Left ventricle myocardium superior (tissue), 1 donor: Measurements from ENCODE around the gene COL24A1. TPM values are rescaled to one million over a fixed set of nuclear protein-coding genes. Genes with fewer than 3 reads are reported as not detected.

ENCODE experiments used
- ATAC-seq: fragments of 200-7000 bp; cut with Tn5 transposase; one replicate; pipeline ENCODE4 v1.9.1; 2020; ENCODE audit warnings: mild to moderate bottlenecking, moderate library complexity
- DNase-seq: peaks from one replicate; pipeline ENCODE4 v3.0.0-alpha.2; 2020
- intact Hi-C: fragments of 100-400 bp; cut with micrococcal nuclease; formaldehyde crosslinking; loops from one replicate; pipeline ENCODE4 v1.11.0; 2022
- long read RNA-seq: library from polyadenylated mRNA; unstranded; transcript quantifications from one replicate; pipeline ENCODE4 v2.0.0, GENCODE V29; 2021
- total RNA-seq: library from RNA; stranded (reverse); fragmentation: NEBNext Ultra II Directional; extraction: Animal tissue kit (Norgen Biotek cat#: 25700); gene quantifications from one replicate; pipeline ENCODE4 v1.2.1, GENCODE V29; 2021
- donor health status: DM: no; HTN: yes; CAD: no; lungs with severe emphysema.

COL24A1 gene
- 0.82 TPM for total RNA-seq
- long read RNA-seq, result 0 reads

DNA sequence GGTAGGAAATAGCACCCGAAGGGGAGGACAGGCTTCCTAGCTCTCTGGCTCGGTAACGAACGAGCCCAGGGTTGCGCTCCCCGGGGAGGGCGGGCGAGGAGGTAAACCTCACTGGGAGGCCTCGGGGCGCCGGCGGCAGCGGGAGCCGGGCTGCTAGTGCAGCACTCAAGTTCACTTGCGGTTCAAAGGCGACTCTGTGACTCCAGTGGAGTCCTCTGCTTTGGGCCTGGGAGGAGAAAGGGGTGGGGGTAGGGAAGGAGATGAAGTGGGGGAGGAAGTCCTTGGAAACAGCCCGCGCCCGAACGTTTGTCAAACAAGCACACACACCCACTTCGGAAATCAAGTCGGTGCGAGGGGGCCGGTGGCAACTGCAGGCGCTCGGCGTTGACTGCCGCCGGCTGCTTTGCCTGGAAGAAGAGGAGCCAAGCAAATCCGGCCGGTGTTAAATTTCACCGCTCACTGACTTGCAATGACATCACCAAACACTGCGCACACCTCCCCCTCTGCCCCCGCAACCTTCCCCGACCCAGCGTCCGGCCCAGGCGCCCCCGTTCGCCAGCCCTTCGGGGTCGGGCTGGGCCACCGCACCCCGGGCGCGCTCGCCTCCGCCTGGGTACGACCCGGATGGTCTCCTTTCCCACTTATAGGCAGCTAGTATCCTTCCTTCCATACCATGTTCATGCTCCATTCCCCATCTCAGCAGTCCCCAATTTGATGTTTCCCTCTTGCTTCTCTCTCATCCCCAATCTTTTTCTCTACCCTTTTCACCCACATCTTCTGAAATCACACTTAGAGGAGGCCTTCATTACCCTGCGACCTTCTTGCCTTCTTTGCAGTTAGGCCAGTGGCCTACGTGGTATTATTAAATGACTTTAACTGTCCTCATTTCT is at the start of gene COL24A1:
TSS of gene COL24A1 (minus strand) at position 207 of the 890 bp plus-strand sequence. CDS start 376 bp downstream, outside the sequence.
- peak; percentile 67 for DNase-seq
- intact Hi-C loops, result no loop called here
- ATAC-seq, result peak; percentile 64

DNA sequence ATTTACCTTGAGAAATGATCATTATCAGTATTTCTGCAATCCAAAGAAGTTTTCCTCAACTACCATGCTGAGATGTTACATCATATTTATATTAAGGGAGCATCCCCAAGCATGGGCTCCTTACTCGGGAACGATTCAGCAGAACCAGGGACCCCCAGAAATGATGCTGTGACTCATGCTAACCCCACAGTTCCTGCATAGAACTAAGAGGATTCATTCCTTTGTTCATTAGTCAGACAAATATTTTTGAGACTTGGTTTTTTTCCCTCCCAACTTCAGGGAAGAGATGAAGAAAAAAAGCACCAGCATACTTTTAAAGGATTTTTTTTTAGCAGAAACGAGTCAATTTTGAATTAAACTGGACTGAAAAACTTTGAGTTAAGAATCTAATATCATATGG is 49.2 kb upstream of the COL24A1 start:
- DNase-seq (no peak), ATAC-seq (no peak)
- intact Hi-C loops, result no loop called here

DNA sequence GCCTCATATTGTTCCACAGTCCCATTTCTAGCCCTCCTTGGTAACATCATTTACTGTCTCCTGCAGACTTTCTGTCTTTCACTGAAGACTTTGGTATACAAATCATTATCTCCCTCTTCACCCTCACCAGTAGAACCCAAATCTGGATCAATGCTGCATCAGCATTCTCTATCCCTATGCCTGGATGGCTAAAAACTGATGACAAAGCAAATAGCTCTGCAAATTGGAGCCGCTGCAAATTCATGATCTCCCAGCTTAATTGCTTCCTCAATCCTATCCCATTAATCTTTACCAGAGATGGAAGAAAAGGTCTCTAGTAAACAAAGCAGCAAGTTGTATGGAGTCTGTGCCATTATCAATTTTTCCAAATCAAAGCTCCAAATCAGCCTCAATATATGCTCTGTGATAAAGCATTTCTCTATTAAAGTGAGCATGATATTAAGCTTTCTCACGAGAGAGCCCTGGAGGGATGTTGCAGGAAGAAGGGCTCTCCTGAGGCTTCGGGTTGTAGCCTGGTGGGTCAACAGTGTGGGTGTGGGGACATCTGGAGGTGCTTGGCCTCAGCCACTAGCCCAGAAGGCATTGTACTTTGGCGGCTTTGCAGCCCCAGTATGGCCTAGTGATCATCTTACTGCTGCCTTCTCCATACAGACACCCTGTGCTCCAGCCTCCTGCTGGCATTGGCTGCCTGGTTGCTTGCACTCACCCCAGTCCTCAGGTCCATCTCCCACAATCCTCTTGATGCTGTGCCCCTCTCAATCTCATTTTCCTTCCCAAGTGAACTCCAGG is 46.2 kb upstream of the COL24A1 start:
- ATAC-seq (no peak), DNase-seq (no peak)

DNA sequence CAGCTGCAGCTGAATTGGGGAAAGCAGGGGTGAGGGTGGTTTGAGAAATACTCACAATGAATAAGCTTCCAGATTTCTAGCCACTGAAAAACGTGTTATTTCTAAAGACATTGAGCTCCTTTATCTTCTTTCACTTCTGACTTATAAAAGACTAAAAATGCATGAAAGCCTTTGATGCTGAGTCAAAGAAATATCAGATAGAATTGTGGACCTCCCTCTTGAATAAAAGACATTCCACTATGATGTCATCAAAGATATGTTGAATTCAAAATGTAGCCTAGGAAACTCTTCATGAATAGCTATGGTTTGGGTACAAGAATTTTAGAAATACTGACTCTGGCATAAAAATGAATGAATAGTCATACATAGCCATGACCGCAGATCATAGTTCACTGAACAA is 44.7 kb upstream of the COL24A1 start:
- intact Hi-C loops, result no loop called here
- DNase-seq (no peak), ATAC-seq (no peak)

More for the DNA sequence above, 46.2 kb upstream of the COL24A1 start:
- intact Hi-C loops, result no loop called here

DNA sequence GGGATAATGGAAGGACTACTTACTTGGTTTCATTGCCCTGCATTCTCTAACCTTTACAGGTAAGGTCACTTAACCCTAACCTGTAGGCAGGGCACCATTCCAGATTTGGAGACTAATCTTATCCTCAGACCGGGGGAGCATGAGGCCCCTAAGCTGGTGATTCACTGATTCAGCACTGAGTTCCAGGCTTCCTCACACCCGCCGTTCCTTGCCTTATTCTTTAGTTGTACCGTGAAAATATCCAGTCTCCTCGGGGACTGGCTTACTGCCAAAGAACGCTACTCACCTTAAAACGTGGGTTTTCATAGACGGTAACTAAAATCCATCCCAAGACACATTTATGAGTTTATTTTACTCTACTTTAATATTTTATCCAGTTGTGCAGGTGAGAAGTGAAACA is 44.3 kb upstream of the COL24A1 start:
- intact Hi-C loops, result no loop called here
- no peak for ATAC-seq
- no peak for DNase-seq

DNA sequence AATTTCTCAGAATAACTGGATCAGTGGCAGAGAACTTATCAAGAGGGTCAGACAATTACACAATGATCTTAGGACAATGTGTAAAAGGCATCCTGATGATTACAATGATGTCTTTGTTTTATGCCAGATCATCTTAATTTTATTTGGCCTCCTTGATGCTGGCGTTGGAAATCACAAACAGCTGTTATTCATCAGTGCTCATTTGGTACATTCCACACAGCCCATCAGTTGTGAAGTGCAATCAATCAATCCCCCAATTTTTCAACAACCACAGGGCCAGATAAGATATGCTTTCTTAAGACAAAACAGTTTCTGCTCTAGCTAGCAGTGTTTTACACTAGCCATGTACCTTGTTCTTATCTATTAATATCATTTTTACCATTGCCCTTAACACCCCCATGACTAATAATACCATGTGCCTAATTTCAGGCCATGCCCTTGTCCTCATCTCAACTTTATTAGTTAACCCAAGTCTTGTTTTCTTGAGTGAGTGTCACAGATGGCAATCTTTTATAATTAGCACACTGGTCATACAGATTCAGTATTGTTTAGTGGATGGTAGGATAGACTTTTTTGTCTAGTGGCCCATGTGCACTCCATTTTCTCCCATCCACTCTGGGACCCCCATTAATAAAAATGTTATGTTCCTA is 40.8 kb upstream of the COL24A1 start:
- ATAC-seq (peak; percentile 69), DNase-seq (no peak)
- intact Hi-C loops, result no loop called here

DNA sequence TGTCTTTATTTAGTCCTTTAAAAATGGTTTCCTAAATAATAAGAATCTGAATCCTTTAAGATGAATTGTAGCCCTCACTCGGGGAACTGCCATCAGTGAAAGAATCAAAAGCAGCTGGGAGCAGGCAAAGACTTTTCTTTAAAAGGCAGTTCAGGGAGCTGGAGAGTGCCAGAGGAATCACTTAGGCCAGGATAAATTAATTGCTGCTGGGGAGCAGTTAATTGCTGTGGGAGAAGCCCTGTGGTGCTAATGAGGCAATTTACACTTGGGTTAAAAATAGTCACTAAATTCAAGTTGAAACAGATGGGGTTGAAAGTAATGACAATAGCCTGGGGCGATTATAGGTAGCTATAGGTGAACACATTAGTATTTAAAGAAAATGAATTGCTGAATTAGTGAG is 38.7 kb upstream of the COL24A1 start:
- ATAC-seq (no peak), DNase-seq (no peak)
- intact Hi-C loops, result no loop called here

DNA sequence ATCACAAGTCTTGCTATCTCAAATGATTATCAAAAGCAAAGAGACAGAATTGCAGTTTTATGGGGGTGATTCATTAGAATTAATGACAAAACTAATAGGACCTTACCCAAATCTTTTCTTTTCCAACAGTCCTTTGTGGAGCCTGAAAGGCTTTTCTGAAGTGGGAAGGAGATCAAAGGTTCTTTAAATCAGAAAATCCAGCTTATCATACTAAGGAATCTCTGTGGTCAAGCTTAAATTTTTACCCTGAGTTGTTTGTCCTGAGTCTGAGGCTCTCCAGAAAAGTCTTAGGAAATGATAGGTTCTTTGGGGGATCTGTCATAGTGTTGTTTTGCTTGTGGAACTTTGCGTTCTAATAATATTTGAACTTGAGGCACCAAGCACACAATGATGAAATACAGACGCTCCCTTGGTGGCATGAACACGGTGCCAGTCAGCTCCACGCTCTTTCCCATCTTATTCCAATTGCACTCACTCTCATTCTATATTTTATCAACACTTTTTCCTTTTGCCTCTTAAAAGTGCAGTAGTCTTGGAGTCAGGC is 38.0 kb upstream of the COL24A1 start:
- ATAC-seq (no peak), DNase-seq (no peak)
- intact Hi-C loops, result no loop called here

DNA sequence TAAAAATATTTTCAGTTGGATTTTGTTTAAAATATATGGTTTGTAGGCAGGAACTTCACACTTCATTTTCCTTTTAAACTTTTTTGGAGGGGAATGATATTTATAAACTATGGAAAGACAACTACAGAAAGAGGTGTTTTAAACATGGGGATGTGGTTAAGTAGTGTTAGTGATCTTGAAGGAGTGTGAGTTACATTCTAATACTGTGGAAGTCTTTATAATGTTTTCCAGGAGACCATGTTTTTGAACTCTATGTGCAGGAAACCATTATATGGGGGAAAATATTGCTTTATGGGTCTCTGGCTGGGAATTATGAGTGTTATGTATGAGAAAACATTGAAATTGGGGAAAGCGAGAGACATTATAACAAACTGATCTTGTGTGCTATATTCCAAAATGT is 35.8 kb upstream of the COL24A1 start:
- ATAC-seq, result no peak
- intact Hi-C loops, result no loop called here
- no peak for DNase-seq

DNA sequence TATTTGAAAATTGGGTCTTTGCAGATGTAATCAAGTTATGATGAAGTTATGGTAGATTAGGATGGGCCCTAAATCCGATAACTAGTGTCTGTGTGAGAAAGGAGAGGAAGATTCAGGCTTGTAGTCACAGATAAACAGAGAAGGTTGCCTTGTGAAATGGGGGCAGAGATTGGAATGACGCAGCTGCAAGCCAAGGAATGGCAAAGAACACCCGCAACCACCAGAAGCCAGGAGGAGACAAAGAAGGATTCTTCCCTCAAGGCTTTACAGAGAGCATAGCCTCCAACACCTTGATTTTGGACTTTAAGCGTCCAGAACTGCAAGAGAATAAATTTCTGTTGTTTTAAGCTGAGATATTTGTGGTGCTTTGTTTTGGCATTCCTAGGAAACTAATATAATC is 35.4 kb upstream of the COL24A1 start:
- ATAC-seq (no peak), DNase-seq (no peak)
- intact Hi-C loops, result no loop called here

DNA sequence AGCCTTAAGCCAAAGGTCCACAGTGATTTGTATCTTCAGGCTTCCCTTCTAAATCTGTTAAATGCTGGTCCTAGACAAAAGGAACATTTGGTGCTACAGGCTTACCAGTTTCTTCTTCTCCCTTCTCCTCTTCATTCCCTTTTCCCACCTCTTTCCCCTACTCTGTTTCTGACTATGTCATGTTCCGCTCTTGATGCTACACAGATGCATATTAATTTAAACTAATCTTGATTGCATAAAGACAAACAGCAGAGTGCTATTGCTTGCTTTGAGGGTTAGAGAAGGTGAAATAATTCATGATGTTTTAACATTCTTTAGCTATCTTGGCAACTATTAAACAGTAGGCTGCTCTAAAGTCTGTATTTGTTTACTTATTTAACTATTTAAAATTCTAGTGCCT is 34.3 kb upstream of the COL24A1 start:
- intact Hi-C loops, result no loop called here

DNA sequence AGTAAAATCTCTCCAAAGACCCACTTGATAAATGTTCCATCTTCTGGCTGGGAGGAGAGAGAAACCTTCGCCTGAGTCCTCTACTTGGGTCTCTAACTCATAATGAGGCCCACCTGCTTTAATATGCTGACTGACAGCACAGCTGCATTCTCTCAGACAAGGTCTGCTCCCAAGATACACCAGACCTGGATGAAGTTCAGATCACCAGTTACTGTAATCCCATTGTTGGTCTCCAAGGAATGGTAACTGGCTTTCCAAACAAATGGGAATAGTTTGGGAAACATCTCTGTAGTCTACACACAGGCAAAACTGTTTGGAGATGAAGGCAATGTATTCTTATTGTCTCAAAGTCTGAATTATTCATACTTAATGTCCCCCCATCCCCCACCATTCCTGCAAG is 27.9 kb upstream of the COL24A1 start:
- ATAC-seq (peak; percentile 80), DNase-seq (no peak)
- intact Hi-C loops, result no loop called here

More for the DNA sequence above, 34.3 kb upstream of the COL24A1 start:
- ATAC-seq, result no peak
- DNase-seq, result no peak

DNA sequence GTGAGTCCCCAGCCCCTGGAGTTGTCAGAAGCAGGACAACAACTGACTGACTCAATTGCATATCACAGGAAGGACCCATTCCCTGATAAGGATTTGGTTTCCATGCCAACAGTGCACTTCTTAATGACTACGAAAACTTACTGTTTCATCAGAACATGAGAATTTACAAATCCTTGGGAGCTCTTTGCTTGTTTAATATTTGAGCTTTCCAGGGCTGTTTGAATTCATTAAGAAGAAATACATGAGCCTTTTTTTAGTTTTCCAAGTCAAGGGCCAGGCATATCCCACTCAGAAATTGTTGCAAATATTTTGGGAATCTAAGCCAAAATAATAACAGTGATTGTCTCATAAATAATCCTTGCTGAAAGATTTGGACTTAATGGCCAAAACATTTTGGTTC is 27.2 kb upstream of the COL24A1 start:
- intact Hi-C loops, result no loop called here
- no peak for DNase-seq
- peak; percentile 65 for ATAC-seq

DNA sequence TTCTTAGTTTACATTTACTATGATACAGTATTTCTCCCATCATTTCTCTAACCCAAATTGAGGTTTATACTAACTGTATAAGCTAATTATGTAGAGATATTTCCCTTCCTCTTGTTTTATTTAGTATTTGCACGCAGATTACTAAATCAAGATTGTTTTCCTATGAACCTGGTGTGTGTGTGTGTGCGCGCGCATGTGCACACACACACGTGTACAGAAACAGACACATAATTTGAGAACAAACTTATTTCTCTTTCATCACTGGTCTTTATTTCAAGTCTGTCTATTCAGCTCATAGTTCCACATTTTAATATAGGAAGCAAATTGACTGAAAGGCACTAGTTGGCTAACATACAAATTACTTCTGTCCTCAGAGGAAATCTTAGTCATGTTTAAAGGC is 19.7 kb upstream of the COL24A1 start:
- no peak for ATAC-seq
- DNase-seq, result no peak
- intact Hi-C loops, result no loop called here

DNA sequence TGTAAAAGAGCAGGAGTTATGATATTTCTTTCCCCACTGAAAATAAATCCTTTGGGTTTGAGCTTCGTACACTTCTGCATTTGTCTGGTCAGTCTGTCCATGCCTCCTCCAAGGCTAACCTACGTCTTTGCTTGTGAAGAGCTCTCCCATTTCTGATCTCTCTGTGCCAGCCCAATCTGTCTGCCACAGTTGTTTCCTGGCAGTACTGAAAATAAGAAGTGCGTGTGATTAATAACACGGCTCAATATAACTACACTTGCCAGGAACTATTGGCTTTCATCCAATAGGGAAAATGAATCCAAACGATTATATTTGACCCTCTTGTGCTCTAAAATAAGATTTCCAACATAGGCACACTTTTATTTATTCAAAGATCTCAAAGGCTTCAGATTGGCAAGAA is 19.2 kb upstream of the COL24A1 start:
- no peak for DNase-seq
- intact Hi-C loops, result no loop called here
- no peak for ATAC-seq

DNA sequence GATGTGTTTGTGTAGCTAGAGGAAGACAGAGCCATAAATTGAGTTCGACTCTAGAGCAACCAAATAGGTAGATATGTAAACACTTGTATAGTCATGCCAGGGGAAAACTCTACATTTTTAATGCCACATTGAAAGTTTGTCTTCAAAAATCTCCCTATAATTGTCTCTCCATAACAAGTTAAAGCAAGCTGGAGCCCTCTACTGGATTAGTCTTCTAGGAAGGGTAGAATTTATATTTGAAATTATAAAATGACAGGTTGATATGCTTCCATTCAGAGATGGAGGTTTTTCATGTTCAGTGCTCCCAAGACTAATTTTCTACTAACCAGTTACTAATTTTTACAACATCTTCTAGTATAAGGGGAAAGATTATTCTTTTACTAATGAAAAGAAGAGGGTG is 13.1 kb upstream of the COL24A1 start:
- ATAC-seq (no peak), DNase-seq (no peak)
- intact Hi-C loops, result no loop called here

DNA sequence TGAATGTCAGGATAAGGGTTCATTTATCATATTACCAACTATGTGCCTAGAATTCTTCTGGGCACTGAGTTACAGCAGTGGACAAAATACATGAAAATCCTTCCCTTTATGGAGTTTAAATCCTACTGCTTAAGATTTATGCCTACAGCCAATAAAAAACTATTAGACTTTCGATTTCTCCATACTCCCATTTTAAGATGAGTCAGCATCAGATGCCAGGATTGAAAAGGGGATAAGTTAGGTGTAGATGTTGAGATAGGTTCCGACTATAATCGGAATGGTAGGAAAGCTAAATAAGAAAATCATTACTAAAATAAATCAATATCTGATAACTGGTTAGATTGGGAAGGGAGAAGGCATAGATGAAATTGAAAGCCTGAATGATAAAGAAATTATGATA is 3.2 kb upstream of the COL24A1 start:
- ATAC-seq, result no peak
- no peak for DNase-seq
- intact Hi-C loops, result no loop called here

DNA sequence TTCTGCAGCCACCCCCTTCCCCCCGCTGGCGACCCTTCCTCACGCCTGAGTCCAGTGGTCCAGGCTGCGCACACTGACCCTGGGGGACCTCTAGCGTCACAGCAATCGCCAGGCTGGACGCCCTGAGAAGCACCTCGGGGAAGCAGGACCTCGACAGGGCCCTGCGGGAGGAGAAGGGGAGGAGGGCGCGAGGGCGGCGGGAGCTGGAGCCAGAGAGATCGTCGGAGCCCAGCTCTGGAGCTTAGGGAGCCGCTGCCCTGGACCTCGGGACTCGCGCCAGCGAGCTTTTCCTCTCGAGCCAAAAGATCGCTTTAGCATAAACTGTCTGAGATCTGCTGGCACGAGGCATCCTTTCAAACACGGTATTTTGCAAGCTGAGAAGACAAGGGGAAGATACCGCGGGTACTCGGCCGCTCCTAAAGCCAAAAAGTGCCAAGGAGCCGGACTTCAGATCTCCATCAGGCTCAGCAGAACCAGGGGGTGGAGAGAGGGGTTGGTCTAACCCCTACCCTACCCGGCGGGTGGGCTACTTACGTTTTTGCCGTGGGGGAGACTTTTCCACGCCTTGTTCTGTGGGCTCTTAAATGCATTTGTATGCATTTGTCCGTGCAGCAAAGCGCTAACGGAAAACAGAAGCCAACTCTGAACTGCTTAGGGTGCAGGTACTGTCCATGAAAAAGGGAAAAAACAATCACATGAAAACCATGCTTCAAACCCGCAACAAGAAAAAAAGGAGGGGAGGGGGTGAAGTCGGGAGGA is 586 bp downstream of the COL24A1 start:
- peak; percentile 66 for ATAC-seq
- peak; percentile 57 for DNase-seq
- intact Hi-C loops, result no loop called here
